PC-9 (cell line): ENCODE measurements around the gene RANGAP1.

Experiments used
- CTCF ChIP-seq: fragments of 200-600 bp; sonication (generic); conservative IDR thresholded peaks from 2 replicates; pipeline ENCODE4 v1.6.1; 2017; ENCODE audit warnings: mixed run types, antibody characterized with exemption, mild to moderate bottlenecking, moderate library complexity
- EZH2 ChIP-seq: fragments of 200-600 bp; sonication (generic); IDR thresholded peaks from 2 replicates; pipeline ENCODE4 v1.8.0; 2017; ENCODE audit warnings: antibody characterized with exemption, low read depth

- no peak for TF ChIP-seq CTCF
- no peak for TF ChIP-seq EZH2
Observed at GRCh38 chr22:41271787-41272186, 14.2 kb downstream of the RANGAP1 start.
